KOPT-K1 (cell line): ENCODE results near the gene LYPLAL1.

ENCODE experiments used
- H3K27ac ChIP-seq: fragments of 200-600 bp; sonication (generic); 2 replicates; pipeline ENCODE4 v1.5.1; 2016; ENCODE audit warnings: antibody characterized with exemption, mild to moderate bottlenecking, low read depth, low read length; ENCODE audit not compliant: poor library complexity, severe bottlenecking
- H3K36me3 ChIP-seq: fragments of 200-600 bp; sonication (generic); 2 replicates; pipeline ENCODE4 v1.5.1; 2017; ENCODE audit warnings: antibody characterized with exemption, mild to moderate bottlenecking, low read length, moderate library complexity; ENCODE audit not compliant: insufficient read depth
- H3K9me3 ChIP-seq: fragments of 200-600 bp; sonication (generic); 2 replicates; pipeline ENCODE4 v1.5.1; 2017; ENCODE audit warnings: antibody characterized with exemption, low read length, mild to moderate bottlenecking; ENCODE audit not compliant: insufficient read depth, poor library complexity, severe bottlenecking

Gene LYPLAL1

GRCh38 chr1:219173758-219174459 is at the start of gene LYPLAL1:
Gene LYPLAL1, plus strand, starts transcription at chr1:219173878. Its CDS starts 13 bp downstream, at chr1:219173891.
- H3K36me3 ChIP-seq = no peaks in the 10 kb centered on the region; the same call in 1 of the 2 replicates
- H3K27ac ChIP-seq = peak within 1 kb of the TSS; percentile 81

DNA sequence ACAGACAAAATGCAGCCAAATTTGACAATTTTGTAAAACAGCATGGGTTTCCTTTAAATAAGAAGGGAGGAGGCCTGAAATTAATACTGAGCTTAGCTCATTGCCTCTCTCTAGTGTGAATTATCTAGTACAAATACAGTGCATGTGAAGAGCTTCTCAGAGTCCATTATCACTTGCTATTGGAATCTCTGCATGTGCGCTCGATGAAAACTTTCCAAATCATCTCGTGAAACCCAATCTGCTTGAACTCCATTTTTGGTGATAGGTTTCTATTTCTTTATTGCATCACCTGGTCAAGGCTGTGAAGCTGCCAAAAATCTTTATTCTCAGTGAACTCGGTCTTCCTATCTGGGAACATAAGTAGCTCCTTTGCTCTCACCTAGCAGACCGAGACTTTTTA is 49.5 kb upstream of the LYPLAL1 start:
- H3K27ac ChIP-seq = no peak overlapping the region

More at GRCh38 chr1:219173758-219174459, at the start of gene LYPLAL1:
- no peaks in the 10 kb centered on the region for H3K9me3 ChIP-seq

DNA sequence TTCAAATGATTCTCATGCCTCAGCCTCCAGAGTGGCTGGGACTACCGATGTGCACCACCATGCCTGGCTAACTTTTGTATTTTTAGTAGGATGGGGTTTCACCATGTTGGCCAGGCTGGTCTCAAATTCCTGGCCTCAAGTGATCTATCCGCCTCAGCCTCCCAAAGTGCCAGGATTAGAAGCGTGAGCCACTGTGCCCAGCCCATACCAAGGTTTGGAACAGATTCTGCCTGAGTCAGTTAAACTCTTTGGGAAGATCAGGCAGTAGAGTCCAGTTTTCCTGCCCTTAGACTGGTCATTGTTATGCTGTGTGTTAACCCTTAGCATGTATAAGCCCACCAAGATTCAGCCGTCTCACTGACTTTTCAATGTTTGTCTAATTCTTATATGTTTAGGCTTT is 48.3 kb upstream of the LYPLAL1 start:
- Histone ChIP-seq H3K36me3 (no peaks in the 10 kb centered on the region), H3K27ac (no peak overlapping the region), H3K9me3 (no peaks in the 10 kb centered on the region)

More for the DNA sequence above, 49.5 kb upstream of the LYPLAL1 start:
- H3K36me3 ChIP-seq = no peaks in the 10 kb centered on the region
- no peaks in the 10 kb centered on the region for H3K9me3 ChIP-seq

DNA sequence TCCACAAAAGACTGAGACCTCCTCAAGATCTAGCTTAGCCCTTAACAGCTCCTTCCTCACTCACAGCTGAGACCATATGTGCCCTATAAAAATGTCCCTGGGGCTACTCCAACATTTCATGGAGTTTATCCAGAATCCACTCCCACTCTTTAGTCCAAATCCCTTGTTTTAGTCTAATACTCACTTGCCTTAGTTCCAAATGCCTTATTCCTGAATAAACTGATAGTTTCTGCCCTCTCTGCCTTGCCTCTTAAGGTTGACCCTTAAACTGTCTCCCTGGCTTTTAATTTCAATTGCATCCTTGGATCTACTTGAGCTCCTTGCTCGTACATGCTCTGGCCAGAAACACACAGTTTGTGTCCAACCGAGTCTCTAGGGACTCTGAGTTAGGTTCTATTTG is 47.3 kb upstream of the LYPLAL1 start:
- no peaks in the 10 kb centered on the region for H3K36me3 ChIP-seq
- H3K27ac ChIP-seq = no peak overlapping the region
- H3K9me3 ChIP-seq = no peaks in the 10 kb centered on the region

DNA sequence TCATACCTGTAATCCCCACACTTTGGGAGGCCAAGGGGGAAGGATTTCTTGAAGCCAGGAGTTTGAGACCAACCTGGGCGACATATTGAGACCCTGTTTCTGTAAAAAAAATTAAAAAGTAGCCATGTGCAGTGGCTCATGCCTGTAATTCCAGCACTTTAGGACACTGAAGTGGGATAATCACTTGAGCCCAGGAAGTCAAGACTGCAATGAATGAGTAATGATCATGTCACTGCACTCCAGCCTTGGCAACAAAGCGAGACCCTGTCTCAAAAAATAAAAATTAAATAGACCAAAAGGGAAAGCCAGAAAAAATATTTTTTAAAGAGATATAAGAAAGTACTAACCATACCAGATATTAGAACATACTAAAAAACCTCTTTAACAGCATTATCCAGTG is 44.7 kb upstream of the LYPLAL1 start:
- Histone ChIP-seq H3K27ac (no peak overlapping the region), H3K36me3 (no peaks in the 10 kb centered on the region), H3K9me3 (no peaks in the 10 kb centered on the region)

GRCh38 chr1:219130366-219130935 is 43.2 kb upstream of the LYPLAL1 start:
- no peak overlapping the region for H3K27ac ChIP-seq
- H3K36me3 ChIP-seq = no peaks in the 10 kb centered on the region
- no peaks in the 10 kb centered on the region for H3K9me3 ChIP-seq

- Histone ChIP-seq H3K27ac (no peak overlapping the region), H3K36me3 (no peaks in the 10 kb centered on the region), H3K9me3 (no peaks in the 10 kb centered on the region)
Measured at GRCh38 chr1:219132939-219133338, 40.7 kb upstream of the LYPLAL1 start.

- no peaks in the 10 kb centered on the region for H3K9me3 ChIP-seq
- no peaks in the 10 kb centered on the region for H3K36me3 ChIP-seq
- H3K27ac ChIP-seq = no peak overlapping the region
Measured at GRCh38 chr1:219138747-219139146, 34.9 kb upstream of the LYPLAL1 start.

DNA sequence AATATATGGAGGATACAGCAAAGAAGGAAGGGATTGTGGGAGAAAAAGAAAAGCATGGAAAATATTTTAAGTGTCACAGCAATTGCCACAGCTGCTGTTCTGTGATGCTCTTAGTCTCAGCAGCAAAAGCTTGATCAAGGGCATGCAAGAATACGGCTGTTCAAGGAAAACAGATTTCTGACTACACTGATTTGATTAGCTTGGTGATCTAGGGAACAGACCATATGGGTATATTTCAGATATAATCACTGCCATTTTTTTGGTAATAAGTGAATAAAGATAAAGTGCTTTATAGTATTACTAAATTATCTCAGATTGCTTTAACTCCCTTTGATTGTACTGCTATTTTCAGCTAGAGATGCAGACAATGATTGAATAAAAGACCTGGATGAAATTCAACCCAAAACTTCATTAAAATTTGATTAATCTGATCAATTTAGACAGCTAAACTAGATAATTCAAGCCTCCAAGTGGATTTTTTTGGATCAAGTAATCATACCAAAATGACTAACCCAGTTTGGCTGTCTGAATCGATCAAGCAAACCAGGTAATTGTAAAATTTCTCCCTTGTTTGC is 33.3 kb upstream of the LYPLAL1 start:
- Histone ChIP-seq H3K27ac (no peak overlapping the region), H3K36me3 (no peaks in the 10 kb centered on the region), H3K9me3 (no peaks in the 10 kb centered on the region)

DNA sequence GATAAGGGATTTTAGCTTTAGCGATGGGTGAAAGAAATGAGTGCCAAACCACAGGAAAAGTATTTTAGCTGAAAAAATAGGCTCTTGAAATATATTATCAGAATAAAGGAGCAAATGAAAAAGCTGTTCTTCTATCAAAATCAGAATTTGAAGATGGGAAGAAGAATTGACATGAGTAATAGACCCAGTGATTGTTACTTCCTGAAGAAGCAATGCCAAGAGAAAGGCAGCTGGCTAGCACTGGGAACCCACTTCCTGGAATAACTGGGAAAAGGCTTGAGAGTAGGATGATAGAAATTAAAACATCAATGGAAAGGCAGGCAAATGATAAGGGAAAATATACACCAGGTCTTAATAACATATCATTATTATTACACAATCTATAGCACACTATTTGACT is 29.9 kb upstream of the LYPLAL1 start:
- H3K9me3 ChIP-seq = no peaks in the 10 kb centered on the region
- H3K36me3 ChIP-seq = no peaks in the 10 kb centered on the region
- no peak overlapping the region for H3K27ac ChIP-seq

DNA sequence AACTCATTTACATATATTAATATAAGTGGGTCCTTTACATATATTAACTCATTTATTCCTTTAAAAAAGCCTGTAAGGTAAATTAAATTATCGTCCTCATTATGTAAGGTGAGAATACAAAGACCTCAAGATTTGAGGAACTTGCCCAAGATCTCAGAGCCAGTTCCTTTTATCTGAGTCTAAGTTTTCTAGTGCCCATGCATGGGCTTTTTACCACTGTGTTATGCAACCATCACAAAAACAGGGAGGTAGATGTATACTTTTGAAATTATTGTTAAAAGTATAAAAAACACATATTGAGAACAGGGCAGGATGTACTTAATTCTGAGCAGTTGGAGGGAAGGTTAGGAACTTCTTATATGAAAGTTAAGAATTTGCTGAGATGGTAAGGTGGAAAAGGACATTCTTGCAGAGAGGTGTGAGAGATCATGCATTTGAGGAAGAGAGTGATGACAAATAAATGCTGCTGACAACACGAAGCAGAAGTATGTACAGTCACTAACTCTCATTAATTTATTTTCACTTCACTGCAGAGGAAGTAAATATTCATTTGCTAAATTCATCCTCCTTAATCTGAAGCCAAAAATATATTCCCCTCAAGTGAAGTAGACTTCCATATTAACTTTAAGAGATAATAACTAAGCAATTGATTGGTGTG is 28.9 kb upstream of the LYPLAL1 start:
- Histone ChIP-seq H3K9me3 (no peaks in the 10 kb centered on the region), H3K36me3 (no peaks in the 10 kb centered on the region), H3K27ac (no peak overlapping the region)

GRCh38 chr1:219147571-219148019 is 26.1 kb upstream of the LYPLAL1 start:
- Histone ChIP-seq H3K27ac (no peak overlapping the region), H3K9me3 (no peaks in the 10 kb centered on the region), H3K36me3 (no peaks in the 10 kb centered on the region)

GRCh38 chr1:219149009-219149577 is 24.6 kb upstream of the LYPLAL1 start:
- no peaks in the 10 kb centered on the region for H3K36me3 ChIP-seq
- no peaks in the 10 kb centered on the region for H3K9me3 ChIP-seq
- H3K27ac ChIP-seq = no peak overlapping the region

GRCh38 chr1:219149953-219150352 is 23.7 kb upstream of the LYPLAL1 start:
- no peak overlapping the region for H3K27ac ChIP-seq
- no peaks in the 10 kb centered on the region for H3K9me3 ChIP-seq
- H3K36me3 ChIP-seq = no peaks in the 10 kb centered on the region

GRCh38 chr1:219150913-219151312 is 22.8 kb upstream of the LYPLAL1 start:
- Histone ChIP-seq H3K27ac (no peak overlapping the region), H3K9me3 (no peaks in the 10 kb centered on the region), H3K36me3 (no peaks in the 10 kb centered on the region)
